Esophagus squamous epithelium (tissue), 5 donors: Measurements from ENCODE around the gene FREY1. TPM values are rescaled to one million over a fixed set of nuclear protein-coding genes. Genes with fewer than 3 reads are reported as not detected.
A peak's percentile ranks its signal among the peaks of the same experiment; 100 is the strongest.

Source experiments
- DNase-seq: peaks from one replicate; lab custom pipeline; 2025; lab: John Stamatoyannopoulos, UW
- H3K27ac ChIP-seq, 4 donors: fragments of 200-600 bp; sonication (generic); one replicate each; pipeline ENCODE4 v1.5.1; 2016 to 2019; ENCODE audit warnings: mild to moderate bottlenecking in 1 of 4
- H3K27me3 ChIP-seq, 4 donors: fragments of 200-600 bp; sonication (generic); 1 replicate in 3 of 4; 2 replicates in 1 of 4; pipeline versions ENCODE4 v1.5.1 to v1.6.0; 2017 to 2021; ENCODE audit warnings: antibody characterized with exemption in 1 of 4
- H3K36me3 ChIP-seq, 3 donors: fragments of 200-600 bp; sonication (generic); one replicate each; pipeline ENCODE4 v1.5.1; 2016 to 2019
- H3K4me1 ChIP-seq, 3 donors: fragments of 200-600 bp; sonication (generic); one replicate each; pipeline ENCODE4 v1.5.1; 2017 to 2019
- H3K4me3 ChIP-seq, 4 donors: fragments of 200-600 bp; sonication (generic); 1 replicate in 3 of 4; 2 replicates in 1 of 4; pipeline ENCODE4 v1.5.1; 2016 to 2019; ENCODE audit warnings: mild to moderate bottlenecking in 2 of 4, moderate library complexity in 1 of 4
- H3K9me3 ChIP-seq, 3 donors: fragments of 200-600 bp; sonication (generic); one replicate each; pipeline ENCODE4 v1.5.1; 2016 to 2019
- POLR2A ChIP-seq, 4 donors: fragments of 450-650 bp; IDR thresholded peaks; one replicate each; pipeline ENCODE4 v1.6.1; 2017; ENCODE audit warnings: antibody characterized with exemption in 4 of 4, mild to moderate bottlenecking in 4 of 4, moderate library complexity in 3 of 4
- WGBS, 2 donors: methylation state at CpG; one replicate each; pipeline ENCODE4 v1.1.5; 2018; 5-methylcytosine and 5-hydroxymethylcytosine counted together
- intact Hi-C: fragments of 100-400 bp; cut with DNase I; formaldehyde crosslinking; loops from one replicate; pipeline ENCODE4 v1.15.0; 2022
- total RNA-seq, 4 donors: library from RNA; depleted of rRNA; stranded (reverse); fragments of >200 nt; gene quantifications; one replicate each; pipeline ENCODE4 v1.1.0, GENCODE V29; 2016
- TF ChIP-seq, protein P1 (sequence below), 6 experiments: fragments of 450-650 bp in 4 of 6; fragments of 200-600 bp in 2 of 6; sonication (generic) in 2 of 6; IDR thresholded peaks; one replicate each; pipeline ENCODE4 v1.5.1; 2016 to 2019; ENCODE audit warnings: antibody characterized with exemption in 6 of 6, mild to moderate bottlenecking in 4 of 6, moderate library complexity in 4 of 6
- donor health status: DM: yes; HTN: yes; CAD: no.

The FREY1 gene
- total RNA-seq, 4 donors from 2014 or later = 0.57 to 2.1 (median 1.2) TPM; not detected in 1

GRCh38 chr11:45931739-45932138 lies 24.7 kb upstream of the FREY1 start:
- no peak for DNase-seq
- Histone ChIP-seq H3K36me3 (peaks cover 18 to 64% (median 21%) of the 10 kb centered on the region in 3 donors), H3K4me1 (peaks cover 36 to 89% (median 47%) of the 10 kb centered on the region in 3 donors), H3K9me3 (no peaks in the 10 kb centered on the region), H3K4me3 (no peak overlapping the region), H3K27me3 (no peaks in the 10 kb centered on the region), H3K27ac (peak overlapping the region; percentile 66 to 82 (median 76))
- TF ChIP-seq, protein P1, sequence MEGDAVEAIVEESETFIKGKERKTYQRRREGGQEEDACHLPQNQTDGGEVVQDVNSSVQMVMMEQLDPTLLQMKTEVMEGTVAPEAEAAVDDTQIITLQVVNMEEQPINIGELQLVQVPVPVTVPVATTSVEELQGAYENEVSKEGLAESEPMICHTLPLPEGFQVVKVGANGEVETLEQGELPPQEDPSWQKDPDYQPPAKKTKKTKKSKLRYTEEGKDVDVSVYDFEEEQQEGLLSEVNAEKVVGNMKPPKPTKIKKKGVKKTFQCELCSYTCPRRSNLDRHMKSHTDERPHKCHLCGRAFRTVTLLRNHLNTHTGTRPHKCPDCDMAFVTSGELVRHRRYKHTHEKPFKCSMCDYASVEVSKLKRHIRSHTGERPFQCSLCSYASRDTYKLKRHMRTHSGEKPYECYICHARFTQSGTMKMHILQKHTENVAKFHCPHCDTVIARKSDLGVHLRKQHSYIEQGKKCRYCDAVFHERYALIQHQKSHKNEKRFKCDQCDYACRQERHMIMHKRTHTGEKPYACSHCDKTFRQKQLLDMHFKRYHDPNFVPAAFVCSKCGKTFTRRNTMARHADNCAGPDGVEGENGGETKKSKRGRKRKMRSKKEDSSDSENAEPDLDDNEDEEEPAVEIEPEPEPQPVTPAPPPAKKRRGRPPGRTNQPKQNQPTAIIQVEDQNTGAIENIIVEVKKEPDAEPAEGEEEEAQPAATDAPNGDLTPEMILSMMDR (IDR thresholded peaks at IDR 0.05) = no peak
- TF ChIP-seq POLR2A (IDR thresholded peaks at IDR 0.05) = no peak
- intact Hi-C loops = no loop called here
- WGBS, 2 donors = 44 to 50% methylated on average over 5 to 6 of the region's 10 CpGs

DNA sequence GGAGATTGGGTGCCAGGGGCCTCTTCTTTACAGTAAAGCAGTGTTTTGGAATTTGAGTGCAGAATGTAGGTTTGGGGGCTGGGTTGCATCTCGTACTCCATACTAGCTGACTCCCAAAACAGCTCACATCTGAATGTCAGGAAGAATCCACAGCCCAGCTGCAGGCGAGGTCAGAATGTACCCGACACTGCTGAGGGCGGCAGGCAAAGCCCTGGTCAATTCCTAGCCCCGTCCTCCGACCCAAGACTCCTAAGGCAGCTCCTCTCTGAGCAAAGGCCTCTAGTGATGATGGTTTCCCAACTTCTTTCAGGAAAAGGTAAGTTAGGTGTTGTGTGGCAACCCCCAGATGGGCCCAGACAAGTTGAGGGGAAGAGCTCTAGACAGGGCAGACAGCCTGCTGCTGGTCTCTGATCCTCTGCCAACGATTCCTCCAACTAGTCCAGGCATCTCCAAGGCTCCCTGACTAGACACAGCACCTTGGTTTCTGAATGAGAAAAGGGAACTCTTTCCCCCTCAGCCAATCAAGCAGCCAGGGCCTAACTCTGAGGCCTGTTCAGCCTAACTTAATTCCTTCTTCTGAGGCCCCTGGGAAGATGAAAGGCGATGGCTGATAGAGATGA lies 24.0 kb upstream of the FREY1 start:
- no peak overlapping the region for H3K4me3 ChIP-seq
- peaks cover 0 to 1% (median 0%) of the 10 kb centered on the region in 4 donors for H3K27me3 ChIP-seq
- no peaks in the 10 kb centered on the region for H3K9me3 ChIP-seq
- WGBS, 2 donors = 42 to 65% methylated on average over 2 to 6 of the region's 8 CpGs
- H3K27ac ChIP-seq = peak overlapping the region; percentile 72 to 82 (median 80)
- H3K36me3 ChIP-seq = peaks cover 18 to 60% (median 21%) of the 10 kb centered on the region in 3 donors
- no peak for DNase-seq
- TF ChIP-seq, protein P1 (IDR thresholded peaks at IDR 0.05) = no peak
- TF ChIP-seq POLR2A (IDR thresholded peaks at IDR 0.05) = no peak
- H3K4me1 ChIP-seq = peaks cover 36 to 83% (median 47%) of the 10 kb centered on the region in 3 donors
- intact Hi-C loops = no loop called here

GRCh38 chr11:45930031-45930794 lies 23.1 kb upstream of the FREY1 start:
- DNase-seq = peak; percentile 42
- Histone ChIP-seq H3K36me3 (peaks cover 15 to 52% (median 18%) of the 10 kb centered on the region in 3 donors), H3K4me3 (no peak overlapping the region), H3K9me3 (no peaks in the 10 kb centered on the region), H3K4me1 (peaks cover 36 to 77% (median 47%) of the 10 kb centered on the region in 3 donors), H3K27me3 (peaks cover 0 to 6% (median 0%) of the 10 kb centered on the region in 4 donors), H3K27ac (peak overlapping the region; percentile 72 to 82 (median 80))
- intact Hi-C loops = no loop called here
- TF ChIP-seq POLR2A (IDR thresholded peaks at IDR 0.05) = no peak
- TF ChIP-seq, protein P1 (IDR thresholded peaks at IDR 0.05) = no peak
- WGBS, 2 donors = 29 to 31% methylated on average over 13 to 14 of the region's 14 CpGs

DNA sequence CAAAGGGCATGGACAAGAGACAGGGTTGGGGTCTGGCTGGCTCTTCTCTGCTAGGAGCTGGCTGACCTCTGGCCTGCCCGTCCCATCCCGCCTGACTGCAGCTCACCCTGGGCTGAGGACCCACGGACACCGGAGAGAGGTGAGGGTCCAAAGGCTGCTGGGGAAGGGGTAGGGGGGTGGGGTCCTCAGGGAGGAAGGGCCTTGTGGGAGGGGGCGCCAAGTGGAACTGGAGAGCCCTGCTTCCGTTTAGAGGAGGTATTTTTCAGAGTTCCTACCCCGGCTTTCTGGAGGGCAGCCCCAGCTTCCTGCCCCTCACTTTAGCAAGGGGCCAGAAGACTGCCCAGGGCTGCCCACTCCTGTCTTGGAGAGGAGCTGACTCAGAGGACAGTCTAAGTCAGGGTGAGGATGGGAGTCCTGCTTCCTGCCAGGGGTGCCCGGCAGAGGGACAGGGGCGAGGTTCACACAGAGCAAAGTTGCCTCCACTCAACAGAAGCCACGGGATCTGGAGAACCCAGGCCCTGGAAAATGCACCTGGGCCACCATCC lies 22.5 kb upstream of the FREY1 start:
- TF ChIP-seq POLR2A (IDR thresholded peaks at IDR 0.05) = no peak
- TF ChIP-seq, protein P1 (IDR thresholded peaks at IDR 0.05) = no peak
- Histone ChIP-seq H3K36me3 (peaks cover 9 to 45% (median 12%) of the 10 kb centered on the region in 3 donors), H3K27ac (peak overlapping the region; percentile 72 to 82 (median 80)), H3K9me3 (no peaks in the 10 kb centered on the region), H3K27me3 (peaks cover 0 to 13% (median 0%) of the 10 kb centered on the region in 4 donors), H3K4me1 (peaks cover 36 to 77% (median 40%) of the 10 kb centered on the region in 3 donors), H3K4me3 (no peak overlapping the region)
- no peak for DNase-seq
- intact Hi-C loops = no loop called here
- 57 to 60% methylated on average over 1 to 6 of the region's 10 CpGs for WGBS, 2 donors
